Measurements from ENCODE around the gene SLC38A6.

- TF ChIP-seq, protein P1, sequence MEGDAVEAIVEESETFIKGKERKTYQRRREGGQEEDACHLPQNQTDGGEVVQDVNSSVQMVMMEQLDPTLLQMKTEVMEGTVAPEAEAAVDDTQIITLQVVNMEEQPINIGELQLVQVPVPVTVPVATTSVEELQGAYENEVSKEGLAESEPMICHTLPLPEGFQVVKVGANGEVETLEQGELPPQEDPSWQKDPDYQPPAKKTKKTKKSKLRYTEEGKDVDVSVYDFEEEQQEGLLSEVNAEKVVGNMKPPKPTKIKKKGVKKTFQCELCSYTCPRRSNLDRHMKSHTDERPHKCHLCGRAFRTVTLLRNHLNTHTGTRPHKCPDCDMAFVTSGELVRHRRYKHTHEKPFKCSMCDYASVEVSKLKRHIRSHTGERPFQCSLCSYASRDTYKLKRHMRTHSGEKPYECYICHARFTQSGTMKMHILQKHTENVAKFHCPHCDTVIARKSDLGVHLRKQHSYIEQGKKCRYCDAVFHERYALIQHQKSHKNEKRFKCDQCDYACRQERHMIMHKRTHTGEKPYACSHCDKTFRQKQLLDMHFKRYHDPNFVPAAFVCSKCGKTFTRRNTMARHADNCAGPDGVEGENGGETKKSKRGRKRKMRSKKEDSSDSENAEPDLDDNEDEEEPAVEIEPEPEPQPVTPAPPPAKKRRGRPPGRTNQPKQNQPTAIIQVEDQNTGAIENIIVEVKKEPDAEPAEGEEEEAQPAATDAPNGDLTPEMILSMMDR (IDR thresholded peaks at IDR 0.05): no peak
- no peak for TF ChIP-seq POLR2A (IDR thresholded peaks at IDR 0.05)
Observed at GRCh38 chr14:61064856-61065255, 83.8 kb downstream of the SLC38A6 start.
